Hypothalamus (tissue), 51 donors: ENCODE measurements around the gene TEX22.

Experiments
- DNase-seq, 51 donors: peaks; one replicate each; lab custom pipeline; 2025; lab: John Stamatoyannopoulos, UW

Gene TEX22

DNA sequence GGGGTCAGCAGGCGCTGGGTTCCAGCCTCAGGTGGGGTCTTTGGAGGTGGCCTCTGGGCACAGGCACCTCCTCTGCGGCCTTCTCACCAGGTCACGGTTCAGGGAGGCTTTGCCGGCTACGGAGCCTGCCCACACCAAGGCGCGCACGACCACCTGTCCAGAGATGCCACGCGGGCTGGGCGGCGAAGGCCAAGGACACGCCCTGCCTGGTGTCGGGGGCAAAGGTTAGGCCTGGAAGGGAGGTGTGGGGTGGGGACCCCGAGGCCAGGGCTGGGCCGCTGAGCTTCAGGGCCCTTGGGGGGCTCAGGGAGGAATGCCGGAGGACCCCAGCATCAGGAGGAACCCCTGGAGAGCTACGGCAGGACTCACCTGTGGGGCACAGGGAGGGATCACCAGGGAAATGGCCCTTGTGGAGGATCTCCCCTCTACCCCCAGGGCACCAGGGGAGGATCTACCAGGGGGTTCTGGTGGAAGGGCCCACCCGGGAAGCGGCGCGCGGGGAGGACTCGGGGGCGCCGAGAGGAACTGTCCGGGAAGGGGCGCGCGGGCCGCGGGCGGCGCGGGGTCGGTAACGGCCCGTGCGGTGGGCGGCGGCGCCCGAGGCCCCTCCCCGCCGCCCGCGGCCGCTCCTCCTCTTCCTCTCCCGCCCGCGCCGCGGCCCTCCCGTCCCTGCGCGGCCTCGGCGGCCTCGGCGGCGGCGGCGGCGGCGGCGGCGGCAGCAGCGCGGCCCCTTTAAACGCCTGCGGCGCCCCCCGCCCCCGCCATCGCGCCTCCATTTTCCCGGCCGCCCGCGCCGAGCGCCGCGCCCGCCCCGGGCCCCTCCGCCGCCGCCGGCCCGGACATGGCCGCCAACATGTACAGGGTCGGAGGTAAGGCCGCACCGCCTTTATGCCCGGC, 21.1 kb downstream of the TEX22 start, which contains the start of gene MTA1:
Gene MTA1 (plus strand): TSS at position 633 of the 897 bp plus-strand sequence. CDS start 209 bp downstream, at position 842.
- peak in 3 of 51 donors; percentile 26 to 60 (median 39) for DNase-seq

DNA sequence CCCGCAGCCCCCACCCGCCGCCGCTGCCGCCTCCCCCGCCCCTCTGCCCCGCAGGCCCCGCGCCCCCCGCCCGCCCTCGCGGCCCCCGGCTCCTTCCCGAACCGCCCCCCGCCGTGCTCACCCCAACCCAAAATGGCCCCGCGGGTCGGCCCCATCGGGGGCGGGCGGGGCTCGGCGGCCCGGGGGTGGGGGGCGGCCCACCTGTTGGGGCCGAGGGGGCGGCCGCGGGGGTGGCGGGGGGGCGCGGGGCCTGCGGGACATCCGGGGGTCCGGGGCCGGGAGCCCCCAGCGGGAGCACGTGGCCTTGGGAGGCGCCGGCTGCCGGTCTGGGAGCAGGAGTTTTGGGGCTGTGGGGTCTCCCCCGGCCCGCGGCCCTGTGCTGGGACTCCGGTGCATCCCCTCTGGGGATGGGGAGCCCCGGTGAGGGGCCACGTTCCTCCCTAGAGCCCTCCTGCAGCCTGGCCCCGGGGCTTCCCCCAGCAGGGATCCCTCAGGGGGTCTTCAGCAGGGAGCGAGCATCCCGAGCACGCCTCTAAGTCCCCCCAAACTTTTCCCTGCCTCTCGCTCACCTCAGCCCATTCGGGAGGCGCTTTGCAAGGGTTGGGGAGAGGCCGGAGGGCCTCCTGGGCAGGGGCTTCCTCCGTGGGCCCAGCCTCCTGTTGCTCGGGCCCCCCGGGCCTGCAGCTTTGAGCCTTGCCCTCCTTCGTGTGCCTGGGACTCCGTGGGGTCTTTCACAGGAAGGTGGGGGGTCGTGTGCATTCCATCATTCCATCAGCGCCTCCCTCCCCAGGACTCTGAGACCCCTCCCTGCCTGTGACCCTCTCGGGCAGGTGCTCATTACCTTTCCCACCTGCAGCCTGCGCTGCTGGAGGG, 22.0 kb downstream of the TEX22 start:
- DNase-seq: no peak

GRCh38 chr14:105420974-105421674, 22.8 kb downstream of the TEX22 start:
- no peak for DNase-seq

DNA sequence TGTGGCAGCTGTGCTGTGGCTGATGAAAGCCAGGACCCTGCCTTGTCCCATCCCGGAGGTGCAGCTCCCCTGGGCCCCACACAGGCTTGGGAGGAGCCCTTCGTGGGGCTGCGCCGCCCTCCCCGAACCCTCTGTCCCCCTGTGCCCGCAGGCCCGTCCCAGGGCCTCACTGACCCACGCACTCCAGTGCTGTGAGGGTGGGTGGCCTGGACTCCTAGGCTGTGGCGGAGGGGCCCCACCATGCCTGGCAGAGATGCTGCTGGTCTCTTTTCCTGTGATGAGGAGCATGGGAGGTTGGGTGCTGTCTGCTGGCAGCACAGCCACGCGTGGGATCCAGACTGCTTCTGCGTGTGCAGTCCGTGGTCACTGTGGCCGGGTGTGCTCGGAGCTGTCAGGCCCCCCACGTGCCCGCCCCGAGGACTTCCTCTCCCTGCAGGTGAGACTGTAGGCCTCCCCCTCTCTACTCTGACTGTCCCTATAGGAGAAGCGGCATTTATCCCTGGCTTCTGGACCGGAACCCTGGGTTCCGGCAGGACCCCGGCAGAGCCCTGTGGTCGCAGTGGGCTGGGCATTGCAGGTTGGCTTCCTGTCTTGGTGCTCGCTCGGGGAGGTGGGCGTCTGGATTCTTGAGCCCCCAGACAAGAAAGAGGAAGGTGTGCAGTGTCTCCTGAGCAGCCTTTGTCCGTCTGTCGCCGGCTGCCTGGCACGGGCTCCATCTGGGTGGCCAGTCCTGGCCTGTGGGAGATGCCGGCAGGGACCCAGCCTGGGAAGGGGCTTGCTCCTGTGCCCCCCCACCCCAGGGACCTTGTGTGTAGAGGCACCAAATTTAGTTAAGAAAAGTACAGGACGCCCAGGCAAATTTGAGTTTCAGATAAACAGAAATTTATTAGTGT, 23.6 kb downstream of the TEX22 start:
- DNase-seq: no peak

DNA sequence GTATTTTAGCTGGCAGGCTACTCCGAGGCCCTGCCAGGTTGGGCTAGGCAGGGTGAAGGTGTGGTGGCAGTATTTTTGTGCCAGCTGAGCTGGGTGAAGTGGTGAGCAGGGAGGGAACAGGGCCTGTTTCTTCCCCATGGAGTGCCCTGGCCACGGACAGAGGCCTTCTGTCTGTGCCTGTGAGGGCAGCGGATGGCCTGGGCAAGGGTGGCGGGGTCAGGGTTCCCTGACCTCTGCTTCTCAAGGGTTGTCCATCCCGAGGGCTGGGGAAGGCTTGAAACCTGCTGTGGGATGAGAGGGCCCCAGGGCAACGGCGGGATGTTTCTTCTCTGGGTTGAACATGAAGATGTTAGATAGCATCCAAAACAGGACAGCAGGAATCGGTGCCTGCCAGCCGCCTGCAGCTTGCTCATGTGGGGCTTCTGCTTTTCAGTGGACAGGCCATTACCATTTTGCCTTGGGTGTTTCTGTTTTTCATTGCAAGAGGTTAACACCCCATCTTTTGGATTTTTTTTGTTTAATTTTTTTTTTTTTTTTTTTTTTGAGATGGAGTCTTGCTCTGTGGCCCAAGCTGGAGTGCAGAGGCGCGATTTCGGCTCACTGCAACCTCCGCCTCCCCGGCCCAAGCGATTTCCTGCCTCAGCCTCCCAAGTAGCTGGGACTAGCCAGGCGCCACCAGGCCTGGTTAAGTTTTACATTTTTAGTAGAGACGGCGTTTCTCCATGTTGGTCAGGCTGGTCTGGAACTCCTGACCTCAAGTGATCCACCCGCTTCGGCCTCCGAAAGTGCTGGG, 24.6 kb downstream of the TEX22 start:
- DNase-seq: no peak

DNA sequence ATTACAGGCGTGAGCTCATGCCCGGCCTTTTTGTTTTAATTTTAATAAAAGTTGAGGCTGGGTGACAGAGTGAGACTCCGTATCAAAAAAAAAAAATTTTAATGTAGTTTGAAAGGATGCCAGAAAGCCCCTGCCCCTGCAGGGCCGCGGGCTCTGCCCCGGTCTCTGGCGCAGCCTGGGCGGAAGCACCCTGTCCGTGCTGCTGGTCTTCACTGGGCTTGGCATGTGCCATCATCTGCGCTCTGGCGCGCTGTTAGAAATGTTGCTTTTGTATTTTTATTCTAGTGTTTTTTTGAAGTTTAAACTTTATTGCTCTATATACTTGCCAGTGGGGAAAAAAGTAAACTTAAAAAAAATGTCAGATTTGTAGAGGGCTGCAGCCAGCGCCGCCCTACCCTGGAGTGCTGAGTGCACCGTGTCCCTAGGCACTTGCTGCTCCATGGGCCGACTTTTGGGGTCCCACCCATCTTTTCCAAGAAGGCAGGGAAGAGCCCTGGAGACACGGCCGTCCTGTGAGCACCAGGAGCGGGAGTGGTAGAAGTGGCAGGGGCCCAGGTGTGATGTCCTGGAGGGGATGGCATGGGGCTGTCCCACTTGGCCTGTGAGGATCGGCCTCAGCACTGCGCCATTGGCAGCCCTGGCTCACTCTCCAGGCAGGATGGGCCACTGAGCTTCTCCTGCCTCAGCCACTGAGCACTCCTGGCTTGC, 25.3 kb downstream of the TEX22 start:
- no peak for DNase-seq

DNA sequence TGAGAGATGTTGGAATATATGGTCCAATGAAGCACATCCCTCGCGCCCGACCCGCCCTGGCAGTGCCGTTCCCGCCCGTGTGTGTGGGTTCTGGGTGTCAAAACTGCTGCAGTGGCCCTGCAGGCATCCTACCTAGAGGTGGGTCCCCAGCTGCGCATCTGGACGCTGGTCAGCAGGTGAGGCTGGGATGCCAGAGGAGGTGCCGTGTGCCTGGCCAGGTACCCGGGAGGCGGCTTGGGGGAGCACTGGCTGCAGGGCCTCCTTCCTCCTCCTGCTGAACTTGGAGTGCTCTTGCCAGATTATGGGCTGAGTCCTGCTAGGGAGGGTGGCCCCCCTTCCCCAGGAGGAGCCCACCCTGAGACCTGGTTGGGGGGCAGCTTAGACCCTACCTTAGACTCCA, 26.5 kb downstream of the TEX22 start:
- no peak for DNase-seq

DNA sequence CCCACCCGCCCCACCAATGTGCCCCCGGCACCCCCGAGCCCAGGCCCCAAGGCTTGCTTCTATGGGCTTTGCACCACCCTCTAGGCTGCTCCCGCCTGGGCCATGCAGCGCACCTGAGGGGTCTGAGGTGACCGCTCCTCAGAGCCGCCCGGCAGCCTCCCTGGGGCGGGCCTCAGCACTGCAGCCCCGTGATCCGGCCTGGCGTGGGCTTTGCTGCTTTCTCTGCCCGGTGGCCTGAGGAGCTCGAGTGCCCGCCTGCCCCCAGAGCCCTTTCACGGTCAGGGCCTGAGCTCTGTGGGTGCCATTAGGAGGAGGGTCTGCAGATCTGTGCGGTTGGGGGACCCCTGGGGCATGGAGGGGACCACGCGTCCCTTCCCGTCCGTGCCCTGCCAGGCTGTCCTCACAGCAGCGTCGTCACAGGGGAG, 27.5 kb downstream of the TEX22 start:
- DNase-seq: no peak

GRCh38 chr14:105426416-105427130, 28.2 kb downstream of the TEX22 start:
- DNase-seq: no peak

- no peak for DNase-seq
These were observed 29.1 kb downstream of the TEX22 start for GRCh38 chr14:105427412-105427811.

DNA sequence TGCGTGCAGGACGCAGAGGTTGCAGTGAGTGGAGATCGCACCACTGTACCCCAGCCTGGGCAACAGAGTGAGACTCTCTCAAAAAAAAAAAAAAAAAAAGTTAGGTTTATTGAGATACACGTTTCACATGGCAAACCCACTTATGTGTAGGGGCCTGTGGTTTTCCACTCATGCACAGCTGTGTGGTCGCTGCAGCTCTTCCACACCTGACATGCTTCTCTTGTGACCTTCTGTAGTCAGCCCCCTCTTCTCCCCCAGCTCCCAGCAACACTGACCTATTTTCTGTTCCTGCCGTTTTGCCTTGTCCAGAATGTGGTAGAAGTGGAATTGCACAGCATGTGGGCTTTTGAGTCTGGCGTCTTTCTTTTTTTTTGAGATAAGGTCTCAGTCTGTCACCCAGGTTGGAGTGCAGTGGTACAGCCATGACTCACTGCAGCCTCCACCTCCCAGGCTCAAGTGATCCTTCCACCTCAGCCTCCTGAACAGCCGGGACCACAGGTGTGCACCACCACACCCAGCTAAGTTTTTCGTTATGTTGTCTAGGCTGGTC, 29.7 kb downstream of the TEX22 start:
- no peak for DNase-seq

- DNase-seq: no peak
These were observed 31.7 kb downstream of the TEX22 start for GRCh38 chr14:105430042-105430441.

GRCh38 chr14:105430565-105430964, 32.2 kb downstream of the TEX22 start:
- no peak for DNase-seq

GRCh38 chr14:105431256-105431655, 32.9 kb downstream of the TEX22 start:
- DNase-seq: no peak

DNA sequence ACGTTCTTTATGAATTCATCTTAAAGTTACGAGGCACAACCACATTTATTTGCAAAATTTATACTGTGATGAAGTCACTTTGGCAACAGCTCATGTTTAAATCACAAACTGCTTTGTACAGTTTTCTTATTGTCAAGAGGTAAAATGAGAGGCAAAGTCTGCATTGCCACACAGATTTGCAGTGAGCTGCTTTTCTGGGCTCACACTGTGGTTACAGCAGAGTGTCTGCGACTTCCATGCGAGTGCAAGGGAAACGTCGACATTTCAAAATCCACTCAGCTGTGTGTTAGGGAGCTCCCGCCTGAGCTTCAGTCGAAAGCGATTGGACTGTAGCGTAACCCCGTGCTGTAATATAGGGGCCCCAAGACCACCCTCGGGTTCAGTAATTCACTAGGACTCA, 34.3 kb downstream of the TEX22 start:
- no peak for DNase-seq

- no peak for DNase-seq
These were observed 34.8 kb downstream of the TEX22 start for GRCh38 chr14:105433161-105433605.

- no peak for DNase-seq
These were observed 38.1 kb downstream of the TEX22 start for GRCh38 chr14:105436402-105436801.
